Raji (cell line): ENCODE results near the gene SLC9A6.

ENCODE experiments used
- POLR2A ChIP-seq: IDR thresholded peaks from 2 replicates; pipeline ENCODE4 v1.6.1; 2011; ENCODE audit warnings: low read depth, low read length, control low read depth; ENCODE audit not compliant: insufficient read depth

SLC9A6 gene

GRCh38 chrX:136067966-136068365, 82.7 kb downstream of the SLC9A6 start:
- TF ChIP-seq POLR2A: no peak

GRCh38 chrX:136076942-136077341, 91.7 kb downstream of the SLC9A6 start:
- no peak for TF ChIP-seq POLR2A

GRCh38 chrX:136080766-136081165, 95.5 kb downstream of the SLC9A6 start:
- no peak for TF ChIP-seq POLR2A

GRCh38 chrX:136086521-136086920, 101.3 kb downstream of the SLC9A6 start:
- no peak for TF ChIP-seq POLR2A

- no peak for TF ChIP-seq POLR2A
These were observed 109.7 kb downstream of the SLC9A6 start for GRCh38 chrX:136094962-136095361.
